ENCODE data around the gene CNGB1.

- no peak for TF ChIP-seq TAF1 (conservative IDR thresholded peaks at IDR 0.05)
- TF ChIP-seq CTCF (IDR thresholded peaks at IDR 0.05; ENCODE audit: low read depth, low read length, missing input control), result no peak
- no peak for TF ChIP-seq JUND (IDR thresholded peaks at IDR 0.05)
- TF ChIP-seq EGR1 (IDR thresholded peaks at IDR 0.05; ENCODE audit: low read depth in 2 of 2), result no peak
- no peak for TF ChIP-seq REST (IDR thresholded peaks at IDR 0.05)
- TF ChIP-seq ZBTB33 (IDR thresholded peaks at IDR 0.05), result no peak
- no peak for TF ChIP-seq RAD21 (IDR thresholded peaks at IDR 0.05)
- TF ChIP-seq MAX (IDR thresholded peaks at IDR 0.05), result no peak
- TF ChIP-seq HNF4A (conservative IDR thresholded peaks at IDR 0.05), result no peak
- TF ChIP-seq GABPA (IDR thresholded peaks at IDR 0.05 in 1 of 2, conservative IDR thresholded peaks at IDR 0.05 in 1 of 2), result no peak
- TF ChIP-seq SP1 (IDR thresholded peaks at IDR 0.05), result no peak
- TF ChIP-seq FOXA1 (IDR thresholded peaks at IDR 0.05), result no peak
These were observed 47.1 kb downstream of the CNGB1 start for GRCh38 chr16:57923841-57924240.

All from liver (tissue), 3 donors.